Activated CD8-positive, alpha-beta memory T cell treated with anti-CD3 and anti-CD28 coated beads for 48 hours (primary cell): ENCODE measurements around the gene TMEM233.

Experiments used
- DNase-seq, 3 experiments: peaks; one replicate each; pipeline ENCODE4 v3.0.0-alpha.2; 2020; ENCODE audit warnings: low read depth in 2 of 3, low spot score in 2 of 3

The TMEM233 gene

DNA sequence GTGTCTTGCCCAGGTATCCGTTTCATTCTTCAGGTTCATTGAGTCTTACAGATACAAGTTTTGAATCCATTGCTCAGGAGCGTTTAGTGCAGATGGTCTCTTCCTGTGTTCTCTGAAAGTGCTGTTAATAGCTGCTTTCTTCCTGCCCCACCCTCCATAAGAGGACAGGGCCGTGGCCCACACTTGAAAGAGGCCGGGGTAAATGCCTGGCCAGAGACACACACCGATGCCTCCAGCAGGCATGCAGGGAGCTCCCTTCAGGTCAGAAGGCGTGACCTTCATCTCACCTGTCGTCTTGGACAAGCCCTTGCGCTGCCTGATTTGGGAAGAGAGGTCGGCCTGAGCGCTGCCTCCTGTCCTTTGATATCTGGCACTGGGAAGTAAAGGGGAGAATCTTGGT is 85.9 kb downstream of the TMEM233 start:
- DNase-seq: no peak

GRCh38 chr12:119681111-119681510 is 87.5 kb downstream of the TMEM233 start:
- no peak for DNase-seq

DNA sequence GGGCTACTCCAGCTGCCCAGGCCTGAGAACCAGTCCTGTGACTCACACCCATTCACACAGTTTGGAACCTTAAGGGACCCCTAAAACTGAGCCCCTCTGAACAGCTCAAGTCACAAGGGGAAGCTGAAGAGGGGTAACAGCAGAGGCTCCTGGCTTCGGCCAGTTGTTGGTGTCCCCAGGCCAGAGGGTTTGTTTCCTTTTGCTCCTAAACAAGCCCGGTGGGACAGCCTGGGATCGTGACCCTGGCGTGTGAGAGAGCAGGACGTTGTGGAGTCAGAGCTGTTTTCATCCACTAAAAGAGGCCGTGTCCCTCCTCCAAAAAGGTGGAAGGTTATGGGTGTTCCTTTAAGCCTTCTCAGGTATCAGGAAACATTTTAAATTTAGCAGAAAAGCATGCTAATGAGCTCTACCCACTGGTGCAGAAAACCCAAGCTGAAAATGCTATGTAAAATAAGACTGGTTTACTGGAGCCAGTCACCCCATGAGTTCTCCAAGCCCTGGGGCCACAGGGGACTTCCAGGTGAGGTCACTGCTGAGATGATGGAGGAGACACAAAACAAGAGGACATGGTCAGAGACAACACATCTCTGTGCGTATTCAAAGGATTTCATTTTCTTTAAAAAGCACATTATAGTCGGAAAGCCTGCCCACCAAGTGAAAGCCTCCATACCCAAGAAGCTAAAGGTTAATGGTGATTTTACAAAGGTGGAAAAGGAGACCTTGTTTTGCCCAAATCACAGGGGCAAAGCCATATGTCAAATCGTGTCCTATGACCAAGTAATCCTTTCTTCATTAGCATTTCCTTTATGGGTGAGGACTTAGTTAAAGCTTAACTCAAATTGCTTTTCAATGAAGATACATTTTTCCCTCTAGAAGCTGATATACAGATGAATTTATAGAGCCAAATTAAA is 88.4 kb downstream of the TMEM233 start:
- DNase-seq: no peak

DNA sequence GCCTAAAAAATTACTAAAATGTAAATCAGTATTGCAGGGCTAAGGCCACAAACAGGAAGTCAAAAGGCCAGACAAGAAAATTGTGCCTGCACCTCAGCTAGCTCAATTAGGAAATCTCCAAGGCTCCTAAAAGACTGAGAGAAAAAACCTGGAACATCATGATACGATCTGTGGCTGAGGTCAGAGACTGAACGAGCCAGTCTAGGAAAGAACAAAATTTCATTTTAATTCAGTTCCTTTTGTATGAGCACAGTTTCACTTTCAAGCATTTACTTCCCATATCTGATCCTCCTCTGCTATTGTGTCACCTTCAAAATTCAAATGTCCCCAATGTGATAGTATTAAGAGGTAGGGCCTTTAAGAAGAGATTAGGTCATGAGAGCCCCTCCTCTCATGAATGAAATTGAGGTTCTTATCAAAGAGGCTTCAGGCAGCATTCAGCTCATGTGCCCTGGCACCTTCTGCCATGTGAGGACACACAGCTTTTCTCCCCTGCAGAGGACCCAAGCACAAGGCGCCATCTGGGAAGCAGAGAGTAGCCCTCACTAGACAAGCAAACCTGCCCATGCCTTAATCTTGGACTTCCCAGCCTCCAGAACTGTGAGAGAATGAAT is 89.2 kb downstream of the TMEM233 start:
- DNase-seq: no peak

GRCh38 chr12:119683413-119683812 is 89.8 kb downstream of the TMEM233 start:
- no peak for DNase-seq

- no peak for DNase-seq
Observed at GRCh38 chr12:119683816-119684215, 90.2 kb downstream of the TMEM233 start.

DNA sequence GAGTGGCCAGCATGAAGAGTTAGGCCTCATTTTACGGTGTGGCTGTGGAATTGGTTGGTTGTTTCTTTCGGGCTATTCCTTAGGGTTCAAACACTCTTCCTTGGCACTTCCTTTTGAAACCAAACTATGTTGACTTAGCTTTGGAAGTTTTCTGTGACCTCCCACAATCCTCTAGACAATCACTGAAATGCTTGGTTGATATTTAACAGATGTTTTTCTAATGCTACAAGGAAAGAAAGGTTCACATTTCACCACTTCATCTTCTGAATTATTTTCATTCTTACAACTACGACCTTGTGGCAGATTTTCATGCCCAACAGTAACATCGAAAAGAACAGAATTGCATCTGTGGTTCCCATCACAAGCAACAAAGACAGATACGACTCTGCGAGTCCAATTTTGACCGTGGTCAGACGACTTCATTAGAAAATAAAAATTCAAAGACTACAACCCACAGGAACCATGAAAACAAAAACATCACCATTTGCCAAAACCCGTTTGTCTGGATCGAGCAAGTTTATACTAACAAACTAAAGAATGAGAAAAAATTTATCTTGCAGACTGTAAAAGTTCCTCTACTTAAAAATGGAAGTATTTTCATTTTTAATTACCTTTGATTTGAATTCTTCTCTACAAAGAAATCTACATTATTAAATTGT is 91.3 kb downstream of the TMEM233 start:
- DNase-seq: no peak

- no peak for DNase-seq
Observed at GRCh38 chr12:119685375-119685774, 91.8 kb downstream of the TMEM233 start.

DNA sequence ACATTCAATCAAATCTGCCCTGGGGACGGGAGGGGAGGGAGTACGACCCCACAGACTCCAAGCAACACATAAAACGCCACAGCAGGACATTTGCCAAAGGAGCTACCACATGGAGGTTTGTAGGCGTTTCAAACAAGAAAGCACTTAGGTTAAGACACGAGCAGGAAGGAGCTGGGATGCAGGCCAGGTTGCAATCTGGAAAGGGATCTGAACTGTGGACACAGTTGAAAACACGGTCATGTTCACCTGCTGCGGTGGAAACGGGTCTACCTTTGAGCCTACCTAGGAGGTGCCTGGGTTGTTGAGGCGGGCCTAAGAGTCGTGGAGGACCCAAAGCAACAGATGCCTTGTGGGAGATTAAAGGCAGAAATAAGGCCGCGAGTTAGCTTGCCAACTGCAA is 92.8 kb downstream of the TMEM233 start:
- no peak for DNase-seq

- no peak for DNase-seq
Observed at GRCh38 chr12:119686776-119687175, 93.2 kb downstream of the TMEM233 start.

DNA sequence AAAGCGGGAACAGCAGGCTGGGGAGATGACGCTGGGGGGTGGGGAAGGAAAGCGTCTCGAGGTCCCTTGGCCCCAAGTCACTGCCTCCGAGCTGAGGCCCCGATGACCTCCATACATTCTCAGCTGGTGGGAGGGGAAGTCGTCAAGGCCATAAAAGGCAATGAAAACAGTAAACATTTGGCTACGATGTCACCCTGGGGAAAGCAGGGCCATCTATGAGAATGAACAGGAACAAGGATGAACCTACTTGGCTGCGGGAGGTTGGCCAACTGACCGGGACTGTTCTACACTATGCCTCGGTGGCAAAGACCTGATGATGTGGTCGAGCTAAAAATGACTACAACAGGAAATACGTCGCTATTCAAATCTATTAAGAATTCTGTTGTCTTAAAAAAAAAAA is 93.8 kb downstream of the TMEM233 start:
- DNase-seq: no peak

GRCh38 chr12:119687879-119688278 is 94.3 kb downstream of the TMEM233 start:
- DNase-seq: no peak

GRCh38 chr12:119689935-119690500 is 96.4 kb downstream of the TMEM233 start:
- DNase-seq: no peak

DNA sequence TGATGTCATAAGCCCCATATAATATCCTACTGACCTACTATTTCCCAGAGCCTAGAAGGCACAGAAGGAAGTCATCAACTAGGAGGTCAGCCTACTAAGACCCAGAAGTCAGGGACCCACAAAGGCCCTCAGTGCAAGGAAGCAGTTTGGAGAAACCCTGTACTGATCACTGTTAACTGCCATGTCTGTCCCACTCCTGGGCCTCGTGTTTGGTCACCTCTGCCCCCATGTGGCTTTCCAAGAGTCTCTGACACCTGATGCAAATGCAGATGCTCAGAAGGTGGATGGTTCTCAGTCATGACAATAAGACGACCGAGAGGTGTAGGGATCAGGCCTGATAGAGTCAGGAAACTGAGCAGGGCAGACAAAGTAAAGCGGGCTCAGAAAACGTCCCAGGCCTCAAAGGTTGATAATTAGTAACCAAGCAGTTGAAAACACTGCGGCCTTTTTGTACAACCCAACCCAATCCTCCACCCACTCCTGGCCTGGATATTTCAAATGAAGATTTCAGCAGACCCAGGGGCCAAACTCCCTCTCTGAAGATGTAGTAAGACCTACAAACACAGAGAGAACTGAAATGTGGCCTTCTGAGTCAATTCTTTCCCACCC is 97.7 kb downstream of the TMEM233 start:
- DNase-seq: no peak

DNA sequence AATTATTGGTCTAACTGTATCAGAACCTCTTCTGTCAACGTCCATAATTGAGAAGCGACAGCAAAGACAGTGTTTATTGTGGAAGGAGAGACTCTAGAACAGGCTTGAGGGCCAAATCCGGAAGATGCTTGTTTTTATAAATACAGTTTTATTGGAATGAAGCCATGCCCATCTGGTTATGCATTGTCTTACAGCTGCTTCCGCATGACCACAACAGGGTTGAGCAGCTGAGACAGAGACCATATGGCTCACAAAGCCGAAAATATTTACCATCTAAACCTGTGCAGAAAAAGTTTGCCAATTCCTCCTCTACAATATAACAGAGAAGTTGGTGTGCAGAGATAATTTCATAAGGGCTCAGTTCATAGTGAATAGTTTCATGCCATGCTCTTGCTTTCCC is 98.8 kb downstream of the TMEM233 start:
- no peak for DNase-seq
